MM.1S (cell line): Measurements from ENCODE around the gene TCAIM.

ENCODE experiments used
- DNase-seq: peaks from one replicate; pipeline ENCODE4 v3.0.0-alpha.2; 2015
- H2AFZ ChIP-seq: fragments of 300-600 bp; sonication (generic); 2 replicates; pipeline ENCODE4 v1.6.0; 2016; ENCODE audit warnings: antibody characterized with exemption, low read length
- H3F3A ChIP-seq: fragments of 300-600 bp; sonication (generic); 2 replicates; pipeline ENCODE4 v1.6.1; 2016; ENCODE audit warnings: mild to moderate bottlenecking, antibody characterized with exemption, low read length, moderate library complexity, mixed read lengths; ENCODE audit not compliant: insufficient read depth
- H3K27ac ChIP-seq: fragments of 300-600 bp; sonication (generic); 2 replicates; pipeline ENCODE4 v1.5.1; 2016; ENCODE audit warnings: mild to moderate bottlenecking, low read length
- H3K27me3 ChIP-seq: fragments of 300-600 bp; sonication (generic); replicated peaks from 2 replicates; pipeline ENCODE4 v1.6.0; 2016; ENCODE audit warnings: low read length; ENCODE audit not compliant: insufficient read depth
- H3K36me3 ChIP-seq: fragments of 300-600 bp; sonication (generic); replicated peaks from 2 replicates; pipeline ENCODE4 v1.6.1; 2016; ENCODE audit warnings: mild to moderate bottlenecking, low read length, mixed read lengths; ENCODE audit not compliant: insufficient read depth
- H3K4me1 ChIP-seq: fragments of 300-600 bp; sonication (generic); 2 replicates; pipeline ENCODE4 v1.6.1; 2016; ENCODE audit warnings: low read length, mixed read lengths
- H3K4me2 ChIP-seq: fragments of 300-600 bp; sonication (generic); 2 replicates; pipeline ENCODE4 v1.6.0; 2016; ENCODE audit warnings: low read depth, low read length
- H3K4me3 ChIP-seq: fragments of 300-600 bp; sonication (generic); 2 replicates; pipeline ENCODE4 v1.5.1; 2016; ENCODE audit warnings: low read length, mixed read lengths
- H3K79me2 ChIP-seq: fragments of 300-600 bp; sonication (generic); 2 replicates; pipeline ENCODE4 v1.6.1; 2016; ENCODE audit warnings: mixed run types, low read length, mixed read lengths
- H3K9ac ChIP-seq: fragments of 300-600 bp; sonication (generic); 2 replicates; pipeline ENCODE4 v1.6.1; 2016; ENCODE audit warnings: low read length, mixed read lengths
- H3K9me2 ChIP-seq: fragments of 300-600 bp; sonication (generic); replicated peaks from 2 replicates; pipeline ENCODE4 v1.6.1; 2016; ENCODE audit warnings: mild to moderate bottlenecking, low read length, mixed read lengths; ENCODE audit not compliant: insufficient read depth
- H3K9me3 ChIP-seq: fragments of 300-600 bp; sonication (generic); replicated peaks from 2 replicates; pipeline ENCODE4 v1.6.1; 2016; ENCODE audit warnings: mild to moderate bottlenecking, low read length, mixed read lengths; ENCODE audit not compliant: insufficient read depth
- H4K20me1 ChIP-seq: fragments of 300-600 bp; sonication (generic); 2 replicates; pipeline ENCODE4 v1.6.1; 2016; ENCODE audit warnings: mild to moderate bottlenecking, low read length, moderate library complexity, mixed read lengths; ENCODE audit not compliant: insufficient read depth
- EZH2 ChIP-seq: fragments of 300-600 bp; sonication (generic); optimal IDR thresholded peaks from 2 replicates; pipeline ENCODE3; 2017; ENCODE audit warnings: low read depth, mild to moderate bottlenecking, antibody characterized with exemption, low read length, mixed read lengths
- EZH2phosphoT487 ChIP-seq: fragments of 300-600 bp; sonication (generic); IDR thresholded peaks from 2 replicates; pipeline ENCODE4 v1.6.1; 2018; ENCODE audit warnings: antibody characterized with exemption, low read length
- TF ChIP-seq, protein P1 (sequence below): fragments of 300-600 bp; sonication (generic); IDR thresholded peaks from 2 replicates; pipeline ENCODE4 v1.5.1; 2016; ENCODE audit warnings: antibody characterized with exemption, low read length, mixed read lengths

The TCAIM gene

DNA sequence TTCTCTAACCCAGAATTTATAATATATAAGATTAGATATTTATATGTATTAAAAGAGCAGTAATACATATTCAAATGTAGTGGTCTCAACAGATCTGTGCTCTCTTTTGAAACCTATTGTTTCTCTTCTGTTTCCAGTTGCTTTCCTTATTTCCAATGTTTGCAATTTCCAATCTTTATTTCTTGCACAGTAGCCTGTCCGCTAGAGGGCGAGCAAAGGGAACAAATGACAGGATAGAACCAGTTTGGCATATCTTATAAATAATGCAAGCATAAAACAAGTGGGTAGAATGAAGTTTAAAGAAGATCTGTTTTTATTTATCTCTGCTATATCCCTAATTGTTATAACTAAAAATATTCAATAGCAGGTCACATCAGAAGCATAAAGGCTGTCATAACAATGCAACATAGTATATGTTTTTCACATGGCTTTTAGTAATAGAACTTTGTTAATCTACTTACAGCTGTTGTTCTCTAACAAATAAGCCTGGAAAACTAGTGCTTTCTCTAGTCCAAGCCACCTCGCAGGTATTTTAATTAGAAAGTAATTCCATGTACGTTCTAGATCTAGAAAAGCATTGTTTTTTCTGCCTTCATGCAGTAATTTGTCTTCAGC is 15.1 kb upstream of the TCAIM start:
- H3K4me2 ChIP-seq = no peak overlapping the region
- no peaks in the 10 kb centered on the region for H3K79me2 ChIP-seq
- H3K9me3 ChIP-seq = no peaks in the 10 kb centered on the region
- H3K9me2 ChIP-seq = no peaks in the 10 kb centered on the region
- H3K4me1 ChIP-seq = no peaks in the 10 kb centered on the region
- H4K20me1 ChIP-seq = no peaks in the 10 kb centered on the region
- H3F3A ChIP-seq = no peaks in the 10 kb centered on the region
- no peak overlapping the region for H3K4me3 ChIP-seq
- peak; percentile 28 for DNase-seq
- H3K36me3 ChIP-seq = no peaks in the 10 kb centered on the region
- no peaks in the 10 kb centered on the region for H3K27me3 ChIP-seq
- H3K27ac ChIP-seq = no peak overlapping the region
- no peak for TF ChIP-seq EZH2
- TF ChIP-seq, protein P1, sequence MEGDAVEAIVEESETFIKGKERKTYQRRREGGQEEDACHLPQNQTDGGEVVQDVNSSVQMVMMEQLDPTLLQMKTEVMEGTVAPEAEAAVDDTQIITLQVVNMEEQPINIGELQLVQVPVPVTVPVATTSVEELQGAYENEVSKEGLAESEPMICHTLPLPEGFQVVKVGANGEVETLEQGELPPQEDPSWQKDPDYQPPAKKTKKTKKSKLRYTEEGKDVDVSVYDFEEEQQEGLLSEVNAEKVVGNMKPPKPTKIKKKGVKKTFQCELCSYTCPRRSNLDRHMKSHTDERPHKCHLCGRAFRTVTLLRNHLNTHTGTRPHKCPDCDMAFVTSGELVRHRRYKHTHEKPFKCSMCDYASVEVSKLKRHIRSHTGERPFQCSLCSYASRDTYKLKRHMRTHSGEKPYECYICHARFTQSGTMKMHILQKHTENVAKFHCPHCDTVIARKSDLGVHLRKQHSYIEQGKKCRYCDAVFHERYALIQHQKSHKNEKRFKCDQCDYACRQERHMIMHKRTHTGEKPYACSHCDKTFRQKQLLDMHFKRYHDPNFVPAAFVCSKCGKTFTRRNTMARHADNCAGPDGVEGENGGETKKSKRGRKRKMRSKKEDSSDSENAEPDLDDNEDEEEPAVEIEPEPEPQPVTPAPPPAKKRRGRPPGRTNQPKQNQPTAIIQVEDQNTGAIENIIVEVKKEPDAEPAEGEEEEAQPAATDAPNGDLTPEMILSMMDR = peak; percentile 81
- H3K9ac ChIP-seq = no peak overlapping the region
- H2AFZ ChIP-seq = no peak overlapping the region

DNA sequence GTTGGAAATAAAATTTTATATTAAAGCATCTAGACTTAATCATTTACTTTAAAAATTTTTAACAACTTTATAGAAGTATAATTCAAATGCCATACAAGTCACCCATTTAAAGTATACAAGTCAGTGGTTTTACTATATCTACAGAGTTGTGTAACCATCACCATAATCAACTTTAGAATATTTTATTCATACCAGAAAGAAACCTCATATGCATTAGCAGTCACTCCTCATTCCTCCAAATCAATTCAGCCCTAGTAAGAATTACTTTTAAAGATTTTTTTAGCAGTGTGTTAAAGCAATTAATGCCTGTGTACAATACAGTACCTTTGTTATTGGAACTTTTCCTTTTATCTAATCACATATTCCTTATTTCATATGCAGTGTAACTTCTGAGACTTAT is 14.0 kb upstream of the TCAIM start:
- Histone ChIP-seq H3K4me2 (no peak overlapping the region), H3K36me3 (no peaks in the 10 kb centered on the region)
- DNase-seq = no peak

DNA sequence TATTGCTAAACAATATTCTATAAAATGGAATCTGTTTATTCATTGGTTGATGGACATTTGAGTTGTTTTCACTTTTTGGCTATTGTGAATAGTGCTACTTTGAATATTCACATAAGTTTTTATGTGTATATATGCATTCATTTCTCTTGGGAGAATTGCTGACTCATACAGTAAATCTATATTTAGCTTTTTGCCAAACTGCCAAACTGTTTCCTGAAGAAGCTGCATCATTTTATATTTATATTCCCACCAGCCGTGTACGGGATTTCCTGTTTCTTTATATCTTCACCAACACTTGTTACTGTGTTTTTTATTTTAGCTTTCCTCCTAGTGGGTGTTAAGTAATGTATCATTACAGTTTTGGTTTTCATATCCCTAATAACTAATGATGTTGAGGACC is 12.5 kb upstream of the TCAIM start:
- no peaks in the 10 kb centered on the region for H3K36me3 ChIP-seq
- H3K9ac ChIP-seq = no peak overlapping the region
- no peaks in the 10 kb centered on the region for H3K9me2 ChIP-seq
- H3K9me3 ChIP-seq = no peaks in the 10 kb centered on the region
- H3K4me1 ChIP-seq = no peaks in the 10 kb centered on the region
- no peak overlapping the region for H3K4me3 ChIP-seq
- DNase-seq = no peak
- no peaks in the 10 kb centered on the region for H3K27me3 ChIP-seq
- no peaks in the 10 kb centered on the region for H4K20me1 ChIP-seq
- no peak overlapping the region for H3K4me2 ChIP-seq
- TF ChIP-seq EZH2 = no peak
- TF ChIP-seq, protein P1 = no peak
- TF ChIP-seq EZH2phosphoT487 = no peak
- H3F3A ChIP-seq = no peaks in the 10 kb centered on the region
- no peak overlapping the region for H2AFZ ChIP-seq
- H3K79me2 ChIP-seq = no peaks in the 10 kb centered on the region
- no peak overlapping the region for H3K27ac ChIP-seq

More for the DNA sequence above, 14.0 kb upstream of the TCAIM start:
- no peaks in the 10 kb centered on the region for H3K79me2 ChIP-seq
- no peaks in the 10 kb centered on the region for H4K20me1 ChIP-seq
- H3K9me2 ChIP-seq = no peaks in the 10 kb centered on the region
- H3K9ac ChIP-seq = no peak overlapping the region
- no peak overlapping the region for H3K27ac ChIP-seq
- no peaks in the 10 kb centered on the region for H3F3A ChIP-seq
- H3K4me1 ChIP-seq = no peaks in the 10 kb centered on the region
- H3K4me3 ChIP-seq = no peak overlapping the region
- H3K27me3 ChIP-seq = no peaks in the 10 kb centered on the region
- TF ChIP-seq EZH2 = no peak
- TF ChIP-seq EZH2phosphoT487 = no peak
- H3K9me3 ChIP-seq = no peaks in the 10 kb centered on the region
- no peak overlapping the region for H2AFZ ChIP-seq

DNA sequence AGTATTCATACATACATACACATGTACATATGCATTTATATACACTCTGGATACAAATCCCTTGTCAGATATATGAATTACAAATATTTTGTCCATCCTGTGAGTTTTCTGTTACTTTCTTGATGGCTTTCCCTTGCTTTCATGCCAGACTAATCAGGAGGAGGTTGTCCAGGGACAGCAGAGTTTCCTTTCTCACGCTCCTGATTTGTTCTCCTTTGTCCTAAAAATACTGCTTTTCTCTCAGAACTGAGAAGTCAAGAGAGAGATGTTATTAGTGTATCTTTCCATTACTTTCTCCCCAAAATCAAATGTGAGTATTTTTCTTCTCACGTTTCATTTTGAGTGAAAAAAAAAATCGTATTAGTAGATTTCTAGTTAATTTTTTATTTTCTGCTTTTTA is 12.1 kb upstream of the TCAIM start:
- Histone ChIP-seq H4K20me1 (no peaks in the 10 kb centered on the region), H3K4me2 (no peak overlapping the region), H3K9me2 (no peaks in the 10 kb centered on the region), H3K9me3 (no peaks in the 10 kb centered on the region), H3K4me1 (no peaks in the 10 kb centered on the region), H3K27me3 (no peaks in the 10 kb centered on the region), H3K79me2 (no peaks in the 10 kb centered on the region), H3K4me3 (no peak overlapping the region), H3K9ac (no peak overlapping the region), H3K36me3 (no peaks in the 10 kb centered on the region), H2AFZ (no peak overlapping the region), H3F3A (no peaks in the 10 kb centered on the region), H3K27ac (no peak overlapping the region)
- no peak for DNase-seq
- TF ChIP-seq EZH2phosphoT487 (no peak), EZH2 (no peak)
- TF ChIP-seq, protein P1 = no peak
